Activated naive CD8-positive, alpha-beta T cell treated with anti-CD3 and anti-CD28 coated beads, Interleukin-2, amount 50 U/mL, for 16 hours (primary cell): Measurements from ENCODE around the gene ULK1.
"Not testable (repeated sequence)": the region's sequence is repeated elsewhere in the genome, so short reads cannot be mapped to it uniquely, and the experiment has no call there.

Experiments used
- DNase-seq: peaks from one replicate; pipeline ENCODE4 v3.0.0-alpha.2; 2020; ENCODE audit warnings: low read depth, low spot score

ULK1 gene

GRCh38 chr12:131862084-131862441, 32.4 kb upstream of the ULK1 start:
- DNase-seq, result no peak

- no peak for DNase-seq
Measured at GRCh38 chr12:131862600-131862993, 31.8 kb upstream of the ULK1 start.

- DNase-seq, result no peak
Measured at GRCh38 chr12:131862994-131863710, 31.3 kb upstream of the ULK1 start.

- DNase-seq, result no peak
Measured at GRCh38 chr12:131863711-131864396, 30.6 kb upstream of the ULK1 start.

GRCh38 chr12:131864469-131864868, 30.0 kb upstream of the ULK1 start:
- no peak for DNase-seq

GRCh38 chr12:131865180-131865875, 29.1 kb upstream of the ULK1 start:
- DNase-seq, result no peak

GRCh38 chr12:131867471-131867870, 27.0 kb upstream of the ULK1 start:
- no peak for DNase-seq

- no peak for DNase-seq
Measured at GRCh38 chr12:131867891-131868675, 26.3 kb upstream of the ULK1 start.

- DNase-seq, result no peak
Measured at GRCh38 chr12:131869871-131870418, 24.5 kb upstream of the ULK1 start.

GRCh38 chr12:131871677-131872076, 22.7 kb upstream of the ULK1 start:
- no peak for DNase-seq

- no peak for DNase-seq
Measured at GRCh38 chr12:131872154-131873051, 22.0 kb upstream of the ULK1 start.

- no peak for DNase-seq
Measured at GRCh38 chr12:131873293-131873692, 21.1 kb upstream of the ULK1 start.

- DNase-seq, result not testable (repeated sequence)
Measured at GRCh38 chr12:131874972-131875371, 19.4 kb upstream of the ULK1 start.

GRCh38 chr12:131877216-131877615, 17.2 kb upstream of the ULK1 start:
- not testable (repeated sequence) for DNase-seq

- DNase-seq, result not testable (repeated sequence)
Measured at GRCh38 chr12:131878436-131878835, 16.0 kb upstream of the ULK1 start.

GRCh38 chr12:131882804-131883520, 11.5 kb upstream of the ULK1 start:
- no peak for DNase-seq

GRCh38 chr12:131883521-131883900, 10.9 kb upstream of the ULK1 start:
- no peak for DNase-seq

GRCh38 chr12:131885076-131885475, 9.3 kb upstream of the ULK1 start:
- DNase-seq, result not testable (repeated sequence)

GRCh38 chr12:131885543-131886057, 8.8 kb upstream of the ULK1 start:
- no peak for DNase-seq

- not testable (repeated sequence) for DNase-seq
Measured at GRCh38 chr12:131891722-131892121, 2.7 kb upstream of the ULK1 start.
